Measurements from ENCODE around the gene GAS7.

Gene GAS7

GRCh38 chr17:9974448-9975381, 223.7 kb downstream of the GAS7 start:
- DNase-seq: peak; percentile 60

DNA sequence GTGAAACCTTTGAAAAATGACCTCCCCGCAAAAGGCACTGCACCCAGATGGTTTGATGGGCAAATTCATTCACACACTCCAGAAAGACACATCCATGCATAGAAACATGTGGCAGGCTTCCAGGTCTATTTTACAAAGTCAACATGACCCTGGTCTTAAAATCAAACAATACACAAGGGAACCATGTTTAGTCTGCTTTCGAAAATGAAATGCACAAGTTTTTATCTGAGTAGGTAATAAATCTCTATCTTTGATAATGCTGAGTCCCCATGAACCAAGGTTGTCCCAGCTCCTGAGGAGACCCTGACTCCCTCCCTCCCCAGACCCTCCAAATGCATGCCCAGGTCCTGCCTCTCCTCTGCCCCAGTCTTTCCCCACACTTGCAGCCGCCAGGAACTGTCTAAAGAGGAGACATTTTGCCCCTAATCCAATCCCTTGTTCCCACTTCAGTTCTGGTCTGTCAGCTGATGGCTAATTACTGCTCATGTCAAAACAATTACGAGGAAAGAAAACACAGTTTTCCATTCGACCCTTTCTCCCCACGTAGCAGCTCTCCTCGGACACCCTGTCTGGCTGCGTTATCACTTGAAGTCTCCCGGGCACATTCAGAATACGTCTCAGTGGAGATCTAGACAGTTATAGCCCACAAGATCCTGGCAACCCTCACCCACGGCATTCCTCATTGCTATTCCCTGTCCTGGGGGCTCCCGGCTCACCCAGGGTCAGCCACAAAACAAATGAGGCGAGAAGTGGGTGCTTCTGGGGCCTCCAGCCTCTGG, 224.5 kb downstream of the GAS7 start:
- DNase-seq: no peak

DNA sequence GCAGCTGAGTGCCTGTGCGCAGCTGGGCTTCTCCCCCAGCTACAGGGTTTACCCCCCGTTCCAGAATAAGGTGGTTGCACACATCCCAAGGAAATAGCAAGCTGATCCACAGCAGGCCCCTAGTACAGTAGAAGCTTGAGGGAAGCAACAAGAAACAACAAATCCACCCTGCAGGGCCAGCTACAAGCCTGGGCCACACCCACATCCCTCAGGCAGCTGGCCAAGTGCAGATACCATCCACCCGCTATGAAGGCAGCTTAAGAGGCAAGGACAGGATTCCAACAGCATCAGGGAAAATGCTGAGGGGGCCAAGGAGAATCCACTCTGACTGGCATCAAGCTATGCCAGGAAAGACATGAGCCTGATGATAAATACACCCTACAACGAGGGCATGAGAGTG, 226.4 kb downstream of the GAS7 start:
- DNase-seq: no peak

DNA sequence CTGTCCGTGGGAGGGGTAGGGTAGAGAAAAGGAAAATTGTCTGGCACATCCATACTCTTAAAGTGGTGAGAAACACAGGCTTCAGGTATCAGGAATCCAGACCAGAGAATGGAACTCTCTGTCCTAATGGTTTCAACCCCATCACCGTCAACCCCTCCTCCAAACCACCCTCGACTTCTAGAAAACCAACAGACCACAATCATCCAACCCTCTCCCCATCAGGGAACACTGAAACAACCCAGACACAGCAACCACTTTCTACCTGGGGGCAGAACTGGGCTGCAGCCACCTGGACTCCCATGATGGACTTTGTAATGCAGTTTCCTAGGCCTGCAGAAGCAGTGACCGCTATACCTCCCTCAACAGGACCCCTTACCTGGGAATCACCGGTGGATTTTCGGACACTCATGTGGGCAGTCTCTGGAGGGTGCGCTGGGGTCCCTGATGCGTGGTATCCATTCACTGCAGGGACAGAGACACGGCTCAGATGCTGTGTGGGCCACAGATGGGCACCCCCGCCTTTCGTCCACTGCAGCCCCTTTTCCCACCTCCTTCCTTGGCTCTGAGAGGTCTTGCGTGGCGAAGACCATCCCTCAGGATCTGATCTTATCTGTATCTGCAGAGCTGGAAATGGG, 229.0 kb downstream of the GAS7 start:
- DNase-seq: no peak

- DNase-seq: no peak
These were observed 229.5 kb downstream of the GAS7 start for GRCh38 chr17:9968881-9969280.

- DNase-seq: no peak
These were observed 230.4 kb downstream of the GAS7 start for GRCh38 chr17:9968008-9968407.

DNA sequence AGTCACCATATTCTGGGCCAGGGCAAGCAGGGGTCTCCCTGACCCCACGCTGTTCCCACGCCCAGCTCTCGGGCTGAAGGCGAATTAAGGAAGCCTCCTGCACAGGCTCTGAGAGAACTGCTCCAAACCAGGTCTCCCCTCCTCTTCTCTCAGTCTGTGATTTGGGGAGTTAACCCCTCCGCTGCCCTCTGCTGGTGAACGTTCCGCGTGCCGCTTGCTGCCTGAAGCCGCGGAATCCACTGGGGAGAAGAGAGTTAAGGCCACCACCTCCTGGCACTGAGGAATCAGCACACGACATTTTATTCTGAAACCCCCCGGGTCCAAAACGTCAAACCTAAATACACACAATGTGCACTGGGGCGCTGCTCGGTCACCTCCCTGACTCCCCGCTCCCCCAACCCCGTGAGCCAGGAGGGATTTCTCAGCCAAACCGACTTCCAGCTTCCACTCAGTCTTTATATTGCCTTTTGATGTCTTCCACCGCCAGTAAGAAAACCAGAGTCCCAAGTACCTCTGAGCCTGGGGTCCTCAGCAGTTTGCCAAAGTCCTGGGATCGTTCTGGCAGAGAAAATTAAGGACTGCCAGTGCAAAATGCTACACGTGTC, 238.9 kb downstream of the GAS7 start:
- no peak for DNase-seq

GRCh38 chr17:9958586-9959281, 239.7 kb downstream of the GAS7 start:
- DNase-seq: peak; percentile 58

- no peak for DNase-seq
These were observed 241.2 kb downstream of the GAS7 start for GRCh38 chr17:9957244-9957643.

DNA sequence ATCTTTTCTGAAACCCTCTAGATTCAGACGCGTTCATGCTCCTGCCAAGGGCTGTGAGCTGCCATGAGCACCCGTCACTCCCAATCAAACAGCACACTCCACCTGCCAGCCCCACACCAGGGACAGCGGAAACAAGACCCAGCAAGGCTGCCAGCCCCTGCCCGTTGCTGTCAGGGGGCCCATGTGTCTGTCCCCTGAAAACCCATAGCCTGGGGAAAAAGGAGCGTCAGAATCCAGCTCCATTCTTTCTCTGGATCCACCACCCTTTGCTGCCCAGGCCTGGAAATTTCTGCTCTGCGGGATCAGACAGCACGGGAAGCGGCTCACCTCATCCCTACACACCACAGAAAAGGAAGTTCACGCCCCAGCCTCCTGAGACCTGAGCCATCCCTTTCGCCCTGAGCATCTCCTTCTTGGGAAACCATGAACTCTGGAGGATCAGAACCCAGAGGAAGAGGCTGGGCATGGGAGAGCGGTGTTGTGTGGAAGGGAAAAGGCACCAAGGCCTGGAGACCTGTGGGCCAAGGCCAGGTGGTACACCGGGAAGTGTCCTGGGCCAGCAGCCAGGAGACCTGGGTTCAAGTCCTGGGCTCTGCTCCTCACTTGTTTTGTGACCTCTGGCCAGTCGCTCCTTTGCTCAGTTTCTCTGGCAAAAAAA, 241.8 kb downstream of the GAS7 start:
- no peak for DNase-seq

DNA sequence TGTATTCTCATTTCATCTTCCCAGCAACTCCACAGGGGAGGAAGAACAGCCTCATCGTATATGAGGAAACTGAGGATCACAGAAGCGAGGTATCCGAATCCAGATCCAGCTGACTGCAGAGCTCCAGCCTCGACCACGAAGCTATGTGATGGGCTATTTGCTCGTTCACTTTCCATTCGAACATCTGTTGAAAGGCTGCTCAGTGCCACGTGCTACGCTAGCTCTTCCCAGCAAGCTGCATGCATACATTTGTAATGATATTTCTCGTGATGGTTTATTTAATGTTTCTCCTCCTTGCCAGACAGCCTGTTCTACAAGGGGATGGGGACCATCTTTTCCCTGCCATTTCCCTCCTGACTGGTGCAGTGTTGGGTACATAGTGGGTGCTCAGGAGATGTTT, 244.9 kb downstream of the GAS7 start:
- DNase-seq: no peak

DNA sequence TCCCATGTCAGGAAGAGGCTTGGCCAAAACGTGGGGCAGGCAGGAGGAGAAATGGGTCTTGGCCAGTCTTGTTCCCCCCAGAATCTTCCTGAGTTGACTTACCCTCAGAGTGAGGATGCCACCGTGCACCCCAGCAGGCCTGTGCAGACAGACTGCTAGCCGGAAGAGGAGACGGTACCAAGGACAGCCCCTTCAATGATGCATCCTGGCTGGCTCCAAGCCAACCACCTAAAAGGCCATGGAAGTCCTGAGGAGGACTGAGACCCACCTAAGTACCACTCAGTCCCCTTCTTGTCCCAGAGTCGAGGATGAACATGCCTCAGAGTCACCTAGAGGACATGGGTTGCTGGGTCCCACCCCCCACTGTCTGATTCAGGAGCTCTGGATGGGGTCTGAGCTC, 246.6 kb downstream of the GAS7 start:
- DNase-seq: no peak

DNA sequence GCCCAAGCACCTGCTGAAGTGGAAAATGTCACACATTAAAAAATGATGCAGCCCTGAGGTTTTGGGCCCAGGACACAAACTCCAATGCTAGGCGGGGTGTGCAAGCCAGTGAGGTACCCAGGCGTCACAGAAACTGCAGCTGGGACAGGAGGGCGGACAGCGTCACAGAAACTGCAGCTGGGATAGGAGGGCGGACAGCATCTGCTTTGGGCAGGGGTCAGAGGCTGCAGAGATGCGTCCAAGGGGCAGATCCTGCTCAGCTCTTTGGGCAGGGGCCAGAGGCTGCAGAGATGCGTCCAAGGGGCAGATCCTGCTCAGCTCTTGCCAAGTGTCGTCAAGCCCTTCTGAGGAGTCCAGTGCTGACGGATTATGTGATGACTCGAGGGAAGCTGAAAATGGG, 249.5 kb downstream of the GAS7 start:
- DNase-seq: no peak

DNA sequence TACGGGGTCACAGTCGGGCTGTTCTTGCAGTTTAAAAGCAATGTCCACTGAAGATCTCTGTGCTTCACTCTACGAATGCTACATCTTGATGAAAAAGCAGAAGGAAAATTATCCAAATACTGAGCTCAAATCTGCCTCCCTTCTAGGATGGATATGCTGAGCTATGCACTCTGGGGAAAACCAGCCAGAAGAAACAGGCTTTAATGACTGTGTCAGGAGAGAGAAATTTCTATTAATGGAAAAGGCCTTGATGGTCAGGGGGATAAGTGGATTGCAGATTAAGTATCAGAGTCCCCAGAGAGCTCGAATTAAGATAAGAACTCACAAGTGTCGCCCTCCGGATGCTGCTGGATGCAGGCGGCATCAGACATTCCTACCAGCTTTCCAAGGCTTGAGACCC, 253.7 kb downstream of the GAS7 start:
- no peak for DNase-seq

DNA sequence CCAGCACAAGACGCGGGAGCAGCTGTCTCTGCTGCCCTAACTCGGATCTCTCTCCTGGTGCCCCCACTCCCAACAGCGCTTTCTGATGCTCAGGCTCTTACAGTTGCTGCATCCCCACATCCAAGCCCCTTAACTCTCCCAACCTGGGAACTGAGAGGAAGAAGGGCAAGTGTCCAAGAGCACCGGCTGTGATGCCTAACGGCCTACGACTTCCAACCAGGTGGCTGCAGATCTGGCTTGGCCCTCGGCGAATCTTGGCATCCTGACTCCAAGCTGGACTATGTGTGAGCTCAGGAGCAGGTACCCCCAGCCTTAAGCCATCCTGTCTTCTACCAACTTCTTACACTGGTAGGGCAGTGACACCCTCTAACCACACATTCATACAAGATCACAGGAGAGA, 255.1 kb downstream of the GAS7 start:
- no peak for DNase-seq

GRCh38 chr17:9942885-9943284, 255.5 kb downstream of the GAS7 start:
- no peak for DNase-seq

DNA sequence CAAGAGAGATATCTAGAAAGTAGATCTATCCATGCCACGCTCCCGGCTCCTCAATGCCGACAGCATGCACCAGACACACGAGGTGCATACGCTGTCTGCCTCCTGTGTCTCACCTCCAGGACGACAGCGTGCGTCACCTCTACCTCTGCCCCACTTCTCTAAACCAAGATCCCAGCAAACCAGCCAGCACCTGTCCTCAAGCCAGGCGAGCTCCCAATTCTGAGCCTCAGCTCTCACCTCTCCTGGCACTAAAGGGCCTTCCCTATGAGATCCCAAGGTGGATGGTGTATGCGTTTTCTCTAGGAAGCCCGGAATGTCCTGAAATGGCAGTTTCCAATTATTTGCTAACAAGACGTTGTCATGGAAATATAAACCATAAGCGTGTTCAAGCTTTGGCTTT, 257.1 kb downstream of the GAS7 start:
- DNase-seq: no peak

- no peak for DNase-seq
These were observed 257.6 kb downstream of the GAS7 start for GRCh38 chr17:9940841-9941240.

- DNase-seq: no peak
These were observed 259.6 kb downstream of the GAS7 start for GRCh38 chr17:9938764-9939163.

GRCh38 chr17:9937901-9938300, 260.5 kb downstream of the GAS7 start:
- no peak for DNase-seq

GRCh38 chr17:9937241-9937761, 261.1 kb downstream of the GAS7 start:
- no peak for DNase-seq

DNA sequence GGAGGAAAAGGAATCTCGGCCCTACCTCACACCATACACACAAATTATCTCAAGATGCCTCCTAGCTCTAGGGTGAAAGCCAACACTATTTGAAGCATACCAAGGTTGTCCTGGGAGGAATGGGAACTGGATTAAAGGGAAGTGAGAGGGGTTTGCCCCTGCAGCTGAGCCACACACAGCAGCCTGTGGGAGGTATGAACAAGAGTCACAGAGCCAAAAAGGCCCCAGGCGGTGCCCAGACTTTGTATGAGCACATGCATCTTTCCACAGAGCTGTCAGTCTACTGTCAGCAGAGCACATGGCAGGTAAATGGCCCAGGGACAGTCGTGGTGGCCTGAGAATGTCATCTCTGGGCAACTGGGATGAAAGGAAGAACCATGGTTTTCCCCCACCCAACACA, 262.3 kb downstream of the GAS7 start:
- peak; percentile 71 for DNase-seq
